GM21381 (cell line): ENCODE data around the gene PCED1A.
A peak's percentile ranks its signal among the peaks of the same experiment; 100 is the strongest.

Experiments used
- ATAC-seq: cut with Tn5 transposase; IDR thresholded peaks from one replicate; pipeline ENCODE4 v1.9.1; 2021; ENCODE audit warnings: mild to moderate bottlenecking, moderate library complexity; ENCODE audit not compliant: unreplicated experiment

The PCED1A gene, protein sequence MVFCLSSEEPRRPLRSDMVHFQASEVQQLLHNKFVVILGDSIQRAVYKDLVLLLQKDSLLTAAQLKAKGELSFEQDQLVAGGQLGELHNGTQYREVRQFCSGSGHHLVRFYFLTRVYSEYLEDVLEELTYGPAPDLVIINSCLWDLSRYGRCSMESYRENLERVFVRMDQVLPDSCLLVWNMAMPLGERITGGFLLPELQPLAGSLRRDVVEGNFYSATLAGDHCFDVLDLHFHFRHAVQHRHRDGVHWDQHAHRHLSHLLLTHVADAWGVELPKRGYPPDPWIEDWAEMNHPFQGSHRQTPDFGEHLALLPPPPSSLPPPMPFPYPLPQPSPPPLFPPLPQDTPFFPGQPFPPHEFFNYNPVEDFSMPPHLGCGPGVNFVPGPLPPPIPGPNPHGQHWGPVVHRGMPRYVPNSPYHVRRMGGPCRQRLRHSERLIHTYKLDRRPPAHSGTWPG

DNA sequence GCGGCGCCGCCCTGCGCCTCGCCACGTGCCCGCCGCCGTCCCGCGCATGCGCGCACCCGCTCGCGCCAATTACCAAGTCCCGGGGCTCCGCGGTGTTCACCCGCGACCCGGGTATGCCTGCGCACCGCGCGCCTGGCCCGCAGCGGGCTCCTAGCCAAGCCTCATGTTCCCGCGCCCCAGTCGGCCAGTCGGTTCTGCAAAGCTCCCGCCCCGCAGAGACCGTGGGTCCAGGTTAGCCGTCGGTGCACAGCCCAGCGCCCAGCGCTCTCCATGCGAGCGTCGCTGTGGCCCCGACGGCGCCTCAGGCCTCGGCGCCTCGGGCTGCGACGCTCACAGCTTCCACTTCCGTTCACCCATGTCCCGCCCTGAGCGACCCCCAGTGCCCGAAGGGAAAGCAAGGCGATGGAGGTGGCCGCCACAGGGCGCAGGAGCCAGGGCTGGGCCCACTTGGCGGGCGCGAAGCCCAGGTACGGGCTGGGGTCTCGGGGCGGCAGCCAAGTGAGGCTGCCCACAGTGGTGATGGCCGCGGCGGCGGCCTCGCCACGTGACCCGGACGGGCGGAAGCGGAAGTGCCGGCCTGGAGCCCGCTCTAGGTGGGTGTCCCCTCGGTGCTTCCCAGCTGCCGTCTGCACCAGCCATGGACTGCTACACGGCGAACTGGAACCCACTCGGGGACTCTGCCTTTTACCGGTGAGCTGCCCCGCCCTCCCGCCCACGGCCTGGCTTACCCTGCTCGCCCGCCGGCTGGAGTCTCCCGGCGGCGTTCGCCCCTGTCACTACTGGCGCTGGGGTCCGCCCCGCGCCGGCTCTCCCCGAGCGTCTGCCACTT, at the start of gene PCED1A, which contains the start of gene VPS16:
Gene PCED1A (minus strand): TSS at position 518 of the 829 bp plus-strand sequence. CDS start 743 bp downstream, outside the sequence.
Gene VPS16 (plus strand): TSS at position 608 of the 829 bp plus-strand sequence. CDS start 30 bp downstream, at position 638.
- ATAC-seq = peak; percentile 98

DNA sequence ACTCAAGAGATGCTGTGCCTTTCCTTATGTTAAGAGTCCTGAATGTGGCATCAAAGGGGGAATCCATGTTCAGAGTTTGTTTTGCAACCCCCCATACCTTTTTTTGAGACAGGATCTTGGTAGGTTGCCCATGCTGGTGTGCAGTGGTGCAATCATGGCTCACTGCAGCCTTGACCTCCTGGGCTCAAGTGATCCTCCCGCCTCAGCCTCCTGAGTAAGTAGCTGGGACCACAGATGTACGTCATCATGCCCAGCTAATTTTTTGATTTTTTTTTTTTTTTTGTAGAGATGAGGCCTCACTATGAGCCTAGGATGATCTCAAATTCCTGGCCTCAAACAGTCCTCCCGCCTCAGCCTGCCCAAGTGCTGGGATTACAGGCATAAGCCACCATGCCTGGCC, 49.3 kb upstream of the PCED1A start:
- no peak for ATAC-seq

DNA sequence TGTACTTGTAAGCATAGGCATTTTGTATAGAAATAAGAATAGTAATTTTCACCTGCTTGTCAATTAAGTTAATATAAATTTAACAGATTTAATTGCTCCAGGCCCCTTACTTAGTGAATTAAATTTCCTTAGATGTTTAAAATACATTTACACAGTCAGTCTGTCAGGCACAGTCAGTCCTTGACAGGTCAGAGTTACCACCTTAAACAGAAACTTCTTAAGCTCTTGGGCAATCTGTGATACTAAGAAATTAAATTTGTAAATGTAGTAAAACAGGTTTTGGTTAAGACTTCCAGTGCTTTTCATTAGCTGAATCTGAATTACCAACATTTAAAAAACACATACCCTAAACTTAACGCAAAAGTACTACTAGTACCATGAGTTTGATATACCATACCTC, 48.8 kb upstream of the PCED1A start:
- ATAC-seq = no peak

DNA sequence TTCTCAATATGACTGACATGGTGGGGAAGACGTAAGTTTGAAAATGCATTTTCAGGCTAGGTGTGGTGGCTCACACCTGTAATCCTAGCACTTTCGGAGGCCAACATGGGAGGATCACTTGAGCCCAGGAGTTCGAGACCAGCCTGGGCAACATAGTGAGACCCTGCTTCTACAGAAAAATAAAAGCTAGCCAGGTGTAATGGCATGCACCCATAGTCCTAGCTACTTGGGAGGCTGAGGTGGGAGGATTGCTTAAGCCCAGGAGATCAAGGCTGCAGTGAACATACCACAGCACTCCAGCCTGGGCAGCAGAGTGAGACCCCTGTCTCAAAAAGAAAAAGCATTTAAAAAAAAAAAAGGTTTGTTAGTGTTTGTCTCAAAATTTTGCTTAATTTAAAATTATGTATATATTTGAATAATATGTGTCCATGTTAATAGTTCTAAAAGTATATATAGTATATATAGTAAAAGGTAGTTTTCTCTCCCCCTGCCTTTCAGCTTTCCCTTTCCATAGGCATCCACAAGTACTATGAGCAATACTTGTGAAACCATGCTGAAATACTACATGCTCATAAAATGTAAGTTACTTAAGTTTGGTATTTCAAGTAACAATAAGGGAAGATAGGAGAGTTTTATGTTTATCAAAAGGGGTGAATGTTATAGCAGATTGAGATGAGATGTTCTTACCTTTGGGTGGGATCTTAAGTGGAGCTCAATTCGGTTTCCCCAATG, 47.9 kb upstream of the PCED1A start:
- no peak for ATAC-seq

DNA sequence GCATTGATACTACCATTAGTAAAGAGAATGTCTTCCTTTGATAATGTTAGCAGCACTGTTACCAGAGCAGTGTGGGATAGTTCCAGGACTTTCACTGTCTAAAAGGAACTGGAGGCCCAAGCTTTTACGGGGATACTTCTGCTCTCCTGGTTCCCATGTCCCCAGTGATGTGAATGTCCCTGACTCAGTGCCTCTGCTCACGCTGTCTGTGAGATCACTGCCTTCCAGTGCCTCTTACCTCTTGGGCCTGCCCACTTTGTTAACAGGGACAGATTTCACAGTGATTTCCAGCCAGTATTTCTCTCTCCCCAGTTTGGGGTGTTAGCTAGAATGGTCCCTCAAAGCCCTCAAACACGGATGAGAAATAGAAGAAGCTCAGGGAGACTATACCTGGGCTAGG, 47.3 kb upstream of the PCED1A start:
- ATAC-seq = no peak

DNA sequence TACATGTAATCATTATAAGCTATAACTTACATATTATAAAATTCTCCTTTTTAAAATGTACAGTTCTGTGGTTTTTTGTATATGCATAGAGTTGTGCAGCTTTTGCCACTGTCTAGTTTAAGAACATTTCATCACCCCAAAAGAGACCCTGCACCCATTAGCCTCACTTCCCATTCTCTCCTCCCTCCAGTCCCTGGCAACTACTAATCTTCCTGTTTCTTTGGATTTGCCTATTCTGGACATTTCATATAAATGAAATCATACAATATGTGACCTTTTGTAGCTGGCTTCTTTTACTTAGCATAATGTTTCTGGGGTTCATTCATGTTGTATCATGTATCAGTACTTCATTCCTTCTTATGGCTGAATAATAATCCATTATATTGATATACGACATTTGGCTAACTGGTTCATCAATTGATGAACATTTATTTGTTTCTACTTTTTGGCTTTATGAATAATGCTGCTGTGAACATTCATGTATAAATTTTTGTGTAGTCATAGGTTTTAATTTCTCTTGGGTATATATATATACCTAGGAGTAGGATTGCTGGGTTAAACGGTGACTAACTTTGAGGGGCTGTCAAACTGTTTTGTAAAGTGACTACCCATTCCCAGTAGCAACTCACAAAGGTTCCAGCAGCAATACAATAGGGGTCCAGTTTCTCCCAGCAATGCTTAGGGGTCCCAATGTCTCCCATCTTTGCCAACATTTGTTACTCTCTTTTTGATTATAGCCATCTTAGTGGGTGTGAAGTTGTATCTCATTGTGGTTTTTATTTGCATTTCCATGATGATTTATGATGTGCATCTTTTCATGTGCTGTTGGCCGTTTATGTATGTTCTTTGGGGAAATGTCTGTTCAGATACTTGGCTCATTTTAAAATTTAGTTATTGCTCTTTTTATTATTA, 43.5 kb upstream of the PCED1A start:
- ATAC-seq = no peak

DNA sequence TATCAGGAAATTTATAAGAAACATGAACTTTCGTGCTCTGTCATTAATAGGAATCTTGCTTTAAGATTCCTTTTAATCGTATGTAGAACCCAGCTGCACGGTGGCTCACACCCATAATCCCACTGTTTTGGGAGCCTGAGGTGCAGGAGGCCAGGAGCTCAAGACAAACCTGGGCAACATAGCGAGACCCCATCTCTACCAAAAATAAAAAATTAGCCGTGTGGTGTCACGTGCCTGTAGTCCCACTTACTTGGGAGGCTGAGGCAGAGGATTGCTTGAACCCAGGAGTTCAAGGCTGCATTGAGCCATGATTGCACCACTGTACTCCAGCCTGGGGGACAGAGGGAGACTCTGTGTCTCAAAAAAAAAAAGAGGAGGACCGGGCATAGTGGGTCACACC, 40.2 kb upstream of the PCED1A start:
- no peak for ATAC-seq

DNA sequence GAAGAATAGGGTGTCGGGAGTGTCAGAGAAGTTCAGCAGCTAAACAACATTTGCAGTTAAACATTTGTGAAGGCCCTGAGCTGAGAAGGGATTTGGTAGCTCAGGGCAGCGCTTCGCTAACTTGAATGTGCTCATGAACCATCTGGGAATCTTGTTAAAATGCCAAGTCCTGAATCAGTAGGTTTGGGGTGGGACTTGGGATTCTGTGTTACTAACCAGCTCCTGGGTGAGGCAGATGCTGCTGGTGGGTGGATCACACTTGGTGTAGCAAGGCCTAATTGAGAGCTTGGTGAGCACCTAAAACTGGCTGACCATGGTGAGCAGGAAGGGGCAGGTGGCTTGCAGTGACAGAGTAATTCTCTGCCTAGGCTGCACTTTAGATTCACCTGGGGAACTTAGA, 38.7 kb upstream of the PCED1A start:
- ATAC-seq = no peak

DNA sequence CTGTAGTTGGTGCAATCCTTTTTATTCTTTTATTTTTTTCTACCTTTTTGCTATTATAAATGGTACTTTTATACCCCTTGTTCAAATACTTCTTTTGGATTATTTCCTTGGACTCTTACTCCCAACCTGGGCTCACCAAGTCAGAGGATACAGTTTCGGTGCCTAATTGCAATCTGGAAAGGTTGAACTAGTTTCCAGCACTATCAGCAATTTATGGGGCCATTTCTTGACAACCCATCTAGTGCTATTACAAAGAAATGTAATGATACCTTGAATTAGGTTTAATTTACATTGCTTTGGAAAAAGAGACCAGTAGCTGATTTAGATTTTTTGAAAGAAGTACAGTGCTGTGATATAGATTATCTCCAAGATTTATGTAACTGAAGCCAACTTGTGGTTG, 38.1 kb upstream of the PCED1A start:
- ATAC-seq = no peak

DNA sequence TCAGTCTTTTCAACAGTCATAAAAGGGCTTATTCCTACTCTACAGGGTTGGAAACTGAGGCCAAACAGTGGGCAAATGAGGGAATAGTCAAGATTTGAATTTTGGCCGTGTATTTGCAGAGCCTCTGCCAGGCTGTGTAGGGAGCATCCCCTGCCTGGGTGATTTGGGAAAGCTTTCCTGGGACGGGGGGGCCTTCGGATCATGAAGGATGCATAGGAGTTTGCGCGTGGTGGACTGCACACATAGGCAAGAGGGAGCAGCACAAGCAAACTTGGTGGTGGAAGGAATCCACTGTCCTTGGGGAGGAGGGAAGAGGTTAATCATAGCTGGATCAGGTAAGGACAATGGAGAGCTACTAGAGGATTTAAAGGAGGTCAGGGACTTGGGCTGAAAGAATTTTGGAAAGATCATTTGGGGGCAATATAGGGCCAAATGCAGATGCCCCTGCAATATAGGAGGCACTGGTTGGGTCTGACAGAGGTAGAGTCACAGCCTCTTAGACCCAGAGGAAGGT, 35.3 kb upstream of the PCED1A start:
- ATAC-seq = no peak

DNA sequence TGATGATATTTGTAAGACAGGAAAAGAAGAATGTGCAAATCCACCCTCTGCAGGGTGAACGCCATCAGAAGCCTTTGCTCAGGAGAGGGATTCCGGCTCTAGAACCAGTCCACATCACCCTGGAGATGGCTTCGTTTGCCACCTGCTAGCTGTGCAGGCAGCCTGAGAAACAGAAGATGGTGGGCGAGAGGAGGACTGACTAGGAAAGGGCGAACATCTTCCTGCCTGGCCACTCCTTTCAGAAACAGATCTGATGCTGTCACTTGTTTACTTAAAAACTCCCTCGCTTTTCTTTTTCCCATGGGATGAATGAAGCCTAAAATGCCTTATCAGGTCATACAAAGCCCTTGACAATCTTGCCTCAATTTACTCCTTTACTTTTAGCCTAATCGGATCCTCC, 34.0 kb upstream of the PCED1A start:
- no peak for ATAC-seq

DNA sequence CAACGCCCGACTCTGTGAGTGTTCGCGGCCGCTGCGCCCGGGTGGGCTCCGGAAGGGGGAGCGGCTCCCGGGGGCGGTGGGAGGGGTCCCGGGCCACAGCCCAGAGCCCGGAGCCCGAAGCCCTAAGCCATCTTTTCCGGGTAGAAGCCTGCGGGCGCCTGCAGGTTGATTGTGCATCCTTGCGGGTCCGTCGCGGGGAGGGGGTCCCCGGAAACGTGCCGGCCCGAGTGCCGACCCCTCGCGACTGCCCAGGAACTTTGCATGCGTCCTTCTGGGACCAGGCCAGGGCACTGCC, 33.2 kb upstream of the PCED1A start:
- ATAC-seq = peak; percentile 36

DNA sequence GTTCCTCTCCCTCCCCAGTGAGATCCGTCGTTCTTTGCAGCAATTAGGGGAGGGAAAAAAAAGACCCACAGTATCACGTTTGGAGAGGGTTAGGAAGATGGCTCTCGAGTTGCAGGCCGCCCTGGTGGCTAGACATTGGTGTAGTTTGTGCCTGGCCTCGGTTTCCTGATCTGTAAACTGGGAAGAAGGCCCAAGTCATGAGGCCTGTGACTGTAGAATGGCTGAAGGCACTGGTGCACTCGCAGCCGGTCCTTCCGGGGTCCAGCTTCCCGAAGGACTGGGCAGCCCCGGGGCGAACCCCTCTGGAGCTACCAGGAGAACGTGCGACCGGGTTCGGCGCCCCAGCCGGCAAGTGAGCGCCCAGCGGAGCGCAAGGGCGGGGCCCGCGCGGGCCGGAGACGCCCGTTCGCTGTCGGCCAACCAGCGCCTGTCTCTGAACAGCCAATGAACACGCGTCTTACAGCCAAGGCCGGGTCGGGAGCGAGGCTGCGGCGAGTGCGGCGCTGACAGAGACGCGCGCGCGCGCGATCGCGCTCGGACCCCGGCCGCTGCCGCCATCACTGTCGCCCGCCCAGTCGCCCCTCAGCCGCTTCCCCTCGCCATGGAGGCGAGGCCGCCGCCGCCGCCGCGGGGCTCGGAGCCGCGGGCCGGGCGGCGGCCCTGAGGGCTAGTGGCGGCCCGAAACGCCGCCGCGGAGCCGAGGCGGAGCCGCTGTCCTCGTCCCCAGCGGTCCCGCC, 32.7 kb upstream of the PCED1A start, which contains the start of gene PTPRA:
Gene PTPRA (plus strand): TSS at position 472 of the 737 bp plus-strand sequence. CDS start 90,797 bp downstream, outside the sequence.
- peak; percentile 93 for ATAC-seq

DNA sequence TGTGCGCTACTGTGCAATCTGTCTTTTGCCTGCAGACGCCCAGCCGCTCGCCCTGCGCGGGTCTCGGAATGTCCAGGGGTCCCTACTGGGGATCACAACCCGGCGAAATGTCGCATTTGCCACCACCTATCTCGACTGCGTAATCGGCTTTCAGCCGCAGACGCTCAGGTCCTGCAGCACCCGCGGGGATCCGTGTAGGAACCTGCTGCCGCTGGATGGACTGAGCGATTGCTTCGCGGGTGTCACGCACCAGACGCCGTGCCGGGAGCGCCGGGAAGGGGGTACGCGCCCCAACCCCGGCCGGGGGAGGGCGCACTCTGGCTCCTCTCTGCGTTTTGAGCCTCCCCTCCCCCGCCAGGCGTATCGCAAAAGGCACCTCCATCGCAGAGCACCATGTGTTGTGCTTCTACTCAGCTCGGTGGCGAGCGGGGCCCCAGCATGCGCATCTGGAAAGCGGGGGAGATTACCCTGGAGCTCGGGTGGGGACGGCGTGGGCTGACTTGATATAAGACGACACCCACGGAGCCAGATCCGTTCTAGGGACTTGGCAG, 32.1 kb upstream of the PCED1A start:
- peak; percentile 19 for ATAC-seq

DNA sequence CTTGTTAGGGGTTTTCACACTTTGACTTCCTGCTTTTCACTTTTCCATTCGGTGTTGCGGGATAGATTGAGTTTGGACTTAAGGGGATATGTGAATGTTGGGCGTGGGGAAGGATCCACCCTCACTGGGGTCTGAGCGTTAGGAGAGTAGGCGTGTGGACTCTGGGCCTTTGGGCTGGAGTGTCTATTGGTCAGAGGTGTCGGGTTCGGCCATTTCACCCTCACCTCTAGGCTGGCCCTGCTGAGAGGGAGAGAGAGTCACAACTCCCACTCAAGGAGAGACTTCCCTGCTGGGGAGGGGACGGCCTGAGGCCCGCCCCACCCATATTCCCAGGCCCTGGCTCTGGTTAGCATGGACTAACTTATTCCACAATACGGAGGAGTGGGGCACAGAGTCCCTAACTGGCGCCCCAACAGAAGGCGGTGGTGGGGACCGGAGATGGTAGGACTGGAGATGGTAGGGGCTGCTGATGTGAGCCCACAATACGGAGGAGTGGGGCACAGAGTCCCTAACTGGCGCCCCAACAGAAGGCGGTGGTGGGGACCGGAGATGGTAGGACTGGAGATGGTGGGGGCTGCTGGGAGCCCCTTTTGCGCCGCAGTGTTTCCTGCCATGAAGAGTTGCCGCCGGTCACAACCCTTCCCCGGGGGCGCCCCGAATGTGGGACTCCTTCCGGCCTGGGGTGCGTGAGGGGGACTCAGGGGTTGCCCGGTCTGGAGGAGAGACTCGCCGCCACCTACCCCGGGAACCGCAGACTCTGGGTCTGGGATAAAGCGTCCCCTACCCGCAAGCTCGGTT, 31.4 kb upstream of the PCED1A start:
- no peak for ATAC-seq

DNA sequence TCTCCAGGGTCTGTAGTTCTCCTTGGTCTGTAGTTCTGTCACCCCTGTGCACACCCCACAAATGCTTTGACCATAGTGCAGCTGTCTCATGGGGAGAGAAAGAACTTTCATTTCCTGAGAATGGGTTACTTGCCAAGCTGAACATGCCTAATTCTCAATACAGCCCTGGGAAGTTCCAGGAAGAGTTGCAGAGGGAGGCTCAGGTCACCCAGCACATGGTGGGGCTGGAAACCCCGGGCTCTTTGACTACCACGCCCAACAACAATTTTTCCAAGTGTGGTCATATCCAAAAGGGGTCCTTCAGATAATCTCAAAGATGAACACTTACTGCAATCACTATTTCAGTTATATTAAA, 30.6 kb upstream of the PCED1A start:
- ATAC-seq = no peak

DNA sequence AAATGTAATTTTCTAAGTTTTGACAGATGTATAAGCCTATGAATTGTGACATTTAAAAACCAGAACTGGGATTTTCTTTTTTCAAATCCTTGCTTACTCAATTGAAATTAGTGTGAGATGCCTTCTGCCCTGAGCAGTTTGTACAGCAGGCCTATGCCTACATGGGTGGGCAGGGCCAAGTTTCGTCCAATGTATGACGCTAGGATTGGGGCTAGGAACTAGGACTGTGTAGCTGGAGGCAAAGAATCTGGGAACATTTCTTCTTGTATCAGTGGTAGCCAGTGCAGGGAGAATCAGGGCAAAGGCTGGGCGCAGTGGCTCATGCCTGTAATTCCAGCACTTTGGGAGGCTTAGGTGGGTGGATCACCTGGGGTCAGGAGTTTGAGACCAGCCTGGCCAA, 28.9 kb upstream of the PCED1A start:
- no peak for ATAC-seq
